Activated T-helper 2 cell treated with anti-CD3 and anti-CD28 coated beads, Interferon-gamma antibody, Interleukin-2, Interleukin-4, amounts not matched to agents 10 μg/mL and 5 μg/mL and 100 μg/mL, durations not matched to agents 14 hours and 24 hours and 36 hours (primary cell): ENCODE data around the gene SP140L. TPM values are rescaled to one million over a fixed set of nuclear protein-coding genes. Genes with fewer than 3 reads are reported as not detected.
"Not testable (repeated sequence)": the region's sequence is repeated elsewhere in the genome, so short reads cannot be mapped to it uniquely, and the experiment has no call there.

Experiments used
- DNase-seq: peaks from one replicate; pipeline ENCODE4 v3.0.0; 2021; ENCODE audit warnings: low spot score
- H3K27ac Mint-ChIP-seq: one replicate; pipeline ENCODE4 v1.8.0; 2021; ENCODE audit warnings: mixed read lengths
- H3K27me3 Mint-ChIP-seq: one replicate; pipeline ENCODE4 v1.8.0; 2021; ENCODE audit warnings: low read depth, mixed read lengths
- H3K36me3 Mint-ChIP-seq: one replicate; pipeline ENCODE4 v1.8.0; 2021; ENCODE audit warnings: low read depth, mixed read lengths
- H3K4me1 Mint-ChIP-seq: one replicate; pipeline ENCODE4 v1.8.0; 2021; ENCODE audit warnings: low read depth, mixed read lengths
- H3K4me3 Mint-ChIP-seq: one replicate; pipeline ENCODE4 v1.8.0; 2021; ENCODE audit warnings: low read depth, mild to moderate bottlenecking, moderate library complexity, mixed read lengths
- H3K9me3 Mint-ChIP-seq: one replicate; pipeline ENCODE4 v1.8.0; 2021; ENCODE audit warnings: mixed read lengths
- intact Hi-C: fragments of 100-400 bp; cut with micrococcal nuclease; formaldehyde crosslinking; loops from one replicate; pipeline ENCODE4 v1.15.1; 2023
- total RNA-seq: library from RNA; stranded (reverse); gene quantifications from 2 replicates; pipeline ENCODE4 v1.2.3, GENCODE V29; 2022

Gene SP140L
- total RNA-seq, 1 donor from 2014 or later: 59.1 TPM

DNA sequence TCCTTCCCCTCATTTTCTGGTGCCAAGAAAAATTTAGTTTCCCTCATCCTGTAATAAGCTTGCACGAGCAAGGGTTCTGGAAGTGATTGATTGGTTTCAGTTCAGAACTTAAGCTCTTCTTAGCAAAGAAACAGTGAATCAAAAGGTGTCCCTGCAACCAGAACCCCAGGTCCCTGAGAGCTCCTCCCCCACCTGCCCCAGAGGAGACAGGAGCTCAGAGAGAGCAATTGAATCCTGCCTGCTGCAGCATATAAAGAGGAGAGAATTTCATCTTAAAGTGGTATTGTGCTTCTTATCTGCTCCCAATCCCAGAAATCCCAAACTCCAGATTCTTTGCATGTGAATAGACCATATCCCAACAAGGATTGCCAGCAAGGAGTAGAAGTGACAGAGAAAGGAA lies 15.4 kb upstream of the SP140L start:
- DNase-seq, intact Hi-C loops, H3K27me3 Mint-ChIP-seq, H3K9me3 Mint-ChIP-seq, H3K4me3 Mint-ChIP-seq: not testable (repeated sequence)
- Mint-ChIP-seq H3K4me1 (peaks cover 14% of the 10 kb centered on the region), H3K27ac (peak overlapping the region; percentile 38), H3K36me3 (peaks cover 81% of the 10 kb centered on the region)

- peaks cover 84% of the 10 kb centered on the region for H3K36me3 Mint-ChIP-seq
- H3K9me3 Mint-ChIP-seq: no peaks in the 10 kb centered on the region
- no peak for DNase-seq
- no peak overlapping the region for H3K27ac Mint-ChIP-seq
- no peak overlapping the region for H3K4me3 Mint-ChIP-seq
- H3K27me3 Mint-ChIP-seq: no peaks in the 10 kb centered on the region
- peaks cover 20% of the 10 kb centered on the region for H3K4me1 Mint-ChIP-seq
- intact Hi-C loops: no loop called here
These were observed 14.4 kb upstream of the SP140L start for GRCh38 chr2:230312638-230313037.

GRCh38 chr2:230317366-230317765 lies 9.6 kb upstream of the SP140L start:
- no peak for DNase-seq
- peak overlapping the region; percentile 94 for H3K27ac Mint-ChIP-seq
- intact Hi-C loops: no loop called here
- no peaks in the 10 kb centered on the region for H3K27me3 Mint-ChIP-seq
- H3K36me3 Mint-ChIP-seq: peaks cover 89% of the 10 kb centered on the region
- H3K4me3 Mint-ChIP-seq: no peak overlapping the region
- peaks cover 12% of the 10 kb centered on the region for H3K9me3 Mint-ChIP-seq
- peaks cover 53% of the 10 kb centered on the region for H3K4me1 Mint-ChIP-seq

DNA sequence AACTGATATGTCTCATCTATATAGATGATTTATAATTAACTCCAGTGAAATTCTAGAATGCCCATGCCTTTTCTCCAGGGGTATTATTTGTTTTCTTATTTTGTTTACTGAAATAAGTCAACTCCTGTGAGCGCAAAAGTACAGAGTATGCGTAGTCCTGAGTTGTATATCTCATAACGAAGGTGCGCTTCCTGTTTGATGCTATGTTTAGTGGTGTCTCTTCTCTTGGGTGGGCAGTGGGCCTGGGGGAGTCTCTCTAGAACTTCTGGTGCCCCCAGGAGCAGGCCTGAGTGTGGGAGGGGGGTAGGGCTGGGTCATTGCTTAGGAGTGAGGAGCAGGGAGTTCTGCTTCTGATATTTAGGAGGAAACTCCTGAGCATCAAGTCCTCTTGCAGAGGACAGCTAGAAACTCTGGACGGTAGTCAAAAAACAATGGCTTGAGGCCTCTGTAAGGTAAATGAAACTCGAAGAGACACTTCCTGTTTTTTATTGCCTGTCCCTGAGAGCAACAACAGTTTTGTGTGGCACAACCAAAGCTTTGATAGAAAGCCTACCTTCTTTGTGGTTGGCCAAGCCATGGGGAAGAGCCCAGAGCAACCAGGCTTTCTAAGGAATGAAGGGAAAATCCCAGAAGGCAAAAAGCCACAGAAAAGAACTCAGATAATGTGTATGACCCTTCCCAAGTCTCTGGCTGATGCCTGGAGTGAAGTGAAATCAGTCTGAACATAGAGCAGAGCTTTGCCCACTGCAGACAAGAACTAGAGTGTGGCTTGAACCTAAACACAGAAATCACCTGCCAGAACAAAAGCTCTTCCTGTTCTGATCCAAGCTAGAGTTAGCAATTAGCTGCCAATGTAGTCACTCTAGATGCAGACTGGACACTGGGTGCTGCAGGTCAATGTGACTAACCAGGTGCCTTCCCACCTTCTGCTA lies 8.5 kb upstream of the SP140L start:
- H3K36me3 Mint-ChIP-seq: peaks cover 84% of the 10 kb centered on the region
- DNase-seq: no peak

GRCh38 chr2:230319211-230319862 lies 7.7 kb upstream of the SP140L start:
- Mint-ChIP-seq H3K27ac (peak overlapping the region; percentile 94), H3K36me3 (peaks cover 80% of the 10 kb centered on the region), H3K27me3 (no peaks in the 10 kb centered on the region), H3K9me3 (peaks cover 17% of the 10 kb centered on the region), H3K4me3 (peak overlapping the region; percentile 61), H3K4me1 (peaks cover 60% of the 10 kb centered on the region)
- intact Hi-C loops: loop anchor here (1.0 to 2.0 kb wide), 6 partner anchors 8 to 291 kb away; partner anchors contain the start of gene SP140L
- peak; percentile 79 for DNase-seq

More for the DNA sequence above, 8.5 kb upstream of the SP140L start:
- peak overlapping the region; percentile 61 for H3K4me3 Mint-ChIP-seq
- H3K4me1 Mint-ChIP-seq: peaks cover 59% of the 10 kb centered on the region
- H3K27me3 Mint-ChIP-seq: no peaks in the 10 kb centered on the region
- H3K9me3 Mint-ChIP-seq: peaks cover 17% of the 10 kb centered on the region
- H3K27ac Mint-ChIP-seq: peak overlapping the region; percentile 94
- intact Hi-C loops: loop anchor here (1.0 to 2.0 kb wide), 6 partner anchors 9 to 292 kb away; partner anchors contain the start of gene SP140L

- DNase-seq: no peak
- intact Hi-C loops: no loop called here
- Mint-ChIP-seq H3K4me3 (no peak overlapping the region), H3K9me3 (peaks cover 17% of the 10 kb centered on the region), H3K27me3 (no peaks in the 10 kb centered on the region), H3K4me1 (peaks cover 68% of the 10 kb centered on the region), H3K27ac (no peak overlapping the region), H3K36me3 (peaks cover 65% of the 10 kb centered on the region)
These were observed 6.0 kb upstream of the SP140L start for GRCh38 chr2:230321031-230321430.

GRCh38 chr2:230322561-230323384 lies 4.2 kb upstream of the SP140L start:
- H3K4me1 Mint-ChIP-seq: peaks cover 67% of the 10 kb centered on the region
- H3K27me3 Mint-ChIP-seq: no peaks in the 10 kb centered on the region
- H3K27ac Mint-ChIP-seq: peak overlapping the region; percentile 47
- H3K4me3 Mint-ChIP-seq: no peak overlapping the region
- intact Hi-C loops: no loop called here
- DNase-seq: no peak
- peaks cover 17% of the 10 kb centered on the region for H3K9me3 Mint-ChIP-seq
- peaks cover 59% of the 10 kb centered on the region for H3K36me3 Mint-ChIP-seq

GRCh38 chr2:230323385-230324106 lies 3.4 kb upstream of the SP140L start:
- Mint-ChIP-seq H3K4me1 (peaks cover 63% of the 10 kb centered on the region), H3K36me3 (peaks cover 58% of the 10 kb centered on the region), H3K27me3 (no peaks in the 10 kb centered on the region), H3K9me3 (peaks cover 17% of the 10 kb centered on the region), H3K4me3 (no peak overlapping the region), H3K27ac (peak overlapping the region; percentile 5)
- intact Hi-C loops: no loop called here
- no peak for DNase-seq

DNA sequence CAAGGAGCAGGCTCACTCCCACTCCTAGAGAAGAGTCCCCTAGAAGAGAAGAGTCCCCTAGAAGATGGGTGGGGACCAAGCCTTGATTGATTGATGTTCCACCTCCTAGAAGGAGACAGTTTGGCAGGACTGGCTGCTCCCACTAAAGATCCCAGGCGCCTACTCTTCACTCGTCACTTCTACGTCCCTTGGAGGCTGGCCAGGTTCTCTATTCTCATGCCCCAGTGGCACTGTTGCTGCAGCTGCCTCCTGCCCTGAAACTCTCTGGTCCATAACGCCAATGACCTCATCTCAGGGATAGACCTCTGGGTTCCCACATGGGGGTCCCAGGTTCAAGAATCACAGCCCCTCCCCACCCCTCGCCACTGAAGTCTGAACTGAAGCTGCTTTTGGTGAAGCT lies 2.5 kb upstream of the SP140L start:
- DNase-seq: no peak
- Mint-ChIP-seq H3K27me3 (no peaks in the 10 kb centered on the region), H3K27ac (no peak overlapping the region), H3K4me1 (peaks cover 64% of the 10 kb centered on the region), H3K9me3 (peaks cover 17% of the 10 kb centered on the region), H3K36me3 (peaks cover 64% of the 10 kb centered on the region), H3K4me3 (no peak overlapping the region)
- intact Hi-C loops: no loop called here

- intact Hi-C loops: loop anchor here (5.0 kb wide), 1 partner anchor 98 kb away; the partner anchor contains the start of gene SP140
- Mint-ChIP-seq H3K4me1 (peaks cover 68% of the 10 kb centered on the region), H3K36me3 (peaks cover 64% of the 10 kb centered on the region), H3K9me3 (peaks cover 9% of the 10 kb centered on the region), H3K27me3 (no peaks in the 10 kb centered on the region), H3K4me3 (peak overlapping the region; percentile 91), H3K27ac (peak overlapping the region; percentile 92)
- no peak for DNase-seq
These were observed 1.4 kb upstream of the SP140L start for GRCh38 chr2:230325316-230326243.
